Mesenchymal stem cell (in vitro differentiated cells and primary cell): Measurements from ENCODE around the gene AP4M1.

Source experiments
- DNase-seq: peaks from one replicate; pipeline ENCODE4 v3.0.0-alpha.2; 2013
- H2AFZ ChIP-seq: one replicate; pipeline ENCODE4 v1.6.1; 2013; ENCODE audit warnings: low read depth, mild to moderate bottlenecking, control low read depth, inconsistent platforms, low read length, moderate library complexity
- H2AK5ac ChIP-seq: 2 replicates; pipeline ENCODE4 v1.6.1; 2013; ENCODE audit warnings: low read length, moderate library complexity, mild to moderate bottlenecking, inconsistent platforms; ENCODE audit not compliant: severe bottlenecking
- H2BK120ac ChIP-seq: one replicate; pipeline ENCODE4 v1.6.1; 2013; ENCODE audit warnings: low read depth, mild to moderate bottlenecking, inconsistent platforms, low read length, moderate library complexity
- H2BK12ac ChIP-seq, 2 experiments: one replicate each; pipeline ENCODE4 v1.6.1; 2013; ENCODE audit warnings: inconsistent platforms in 2 of 2, low read length in 2 of 2, mild to moderate bottlenecking in 2 of 2, moderate library complexity in 2 of 2, control low read depth in 1 of 2
- H2BK15ac ChIP-seq: one replicate; pipeline ENCODE4 v1.6.1; 2013; ENCODE audit warnings: mild to moderate bottlenecking, low read depth, inconsistent platforms; ENCODE audit not compliant: poor library complexity, severe bottlenecking
- H2BK5ac ChIP-seq: 2 replicates; pipeline ENCODE4 v1.6.1; 2013; ENCODE audit warnings: low read depth, mild to moderate bottlenecking, low read length, control low read depth, inconsistent platforms; ENCODE audit not compliant: poor library complexity, severe bottlenecking
- H3K14ac ChIP-seq, 2 experiments: one replicate each; pipeline ENCODE4 v1.6.1; 2013; ENCODE audit warnings: inconsistent platforms in 2 of 2, low read length in 2 of 2, control low read depth in 1 of 2, mild to moderate bottlenecking in 1 of 2, moderate library complexity in 1 of 2
- H3K18ac ChIP-seq, 2 experiments: one replicate each; pipeline ENCODE4 v1.6.1; 2013; ENCODE audit warnings: inconsistent platforms in 2 of 2, low read length in 2 of 2, control low read depth in 1 of 2, low read depth in 1 of 2, mild to moderate bottlenecking in 1 of 2
- H3K23ac ChIP-seq, 2 experiments: one replicate each; pipeline ENCODE4 v1.6.1; 2013; ENCODE audit warnings: inconsistent platforms in 2 of 2, low read length in 2 of 2, mild to moderate bottlenecking in 2 of 2, moderate library complexity in 2 of 2, control low read depth in 1 of 2
- H3K27ac ChIP-seq: 2 replicates; pipeline ENCODE4 v1.5.1; 2013; ENCODE audit warnings: mild to moderate bottlenecking, moderate library complexity, low read length, control low read depth, inconsistent platforms; ENCODE audit not compliant: poor library complexity, severe bottlenecking
- H3K27me3 ChIP-seq, 2 experiments: 2 replicates each; pipeline versions ENCODE4 v1.6.1 to v1.7.0; 2013; ENCODE audit warnings: low read length in 2 of 2, mild to moderate bottlenecking in 2 of 2, moderate library complexity in 2 of 2, control low read depth in 1 of 2, inconsistent platforms in 1 of 2; ENCODE audit not compliant: control insufficient read depth in 1 of 2, insufficient read depth in 1 of 2
- H3K36me3 ChIP-seq, 2 experiments: 2 replicates each; pipeline versions ENCODE4 v1.6.1 to v1.7.0; 2013; ENCODE audit warnings: low read length in 2 of 2, control low read depth in 1 of 2, inconsistent platforms in 1 of 2, low read depth in 1 of 2, mild to moderate bottlenecking in 1 of 2; ENCODE audit not compliant: insufficient read depth in 2 of 2, control insufficient read depth in 1 of 2
- H3K4ac ChIP-seq, 2 experiments: one replicate each; pipeline ENCODE4 v1.6.1; 2013; ENCODE audit warnings: inconsistent platforms in 2 of 2, low read length in 2 of 2, mild to moderate bottlenecking in 2 of 2, moderate library complexity in 2 of 2, control low read depth in 1 of 2, low read depth in 1 of 2
- H3K4me1 ChIP-seq: 2 replicates; pipeline ENCODE4 v1.6.1; 2013; ENCODE audit warnings: low read depth, low read length, control low read depth; ENCODE audit not compliant: control insufficient read depth, insufficient read depth
- H3K4me2 ChIP-seq: 2 replicates; pipeline ENCODE4 v1.6.1; 2013; ENCODE audit warnings: low read length, mild to moderate bottlenecking, inconsistent platforms; ENCODE audit not compliant: poor library complexity, severe bottlenecking
- H3K4me3 ChIP-seq, 2 experiments: 2 replicates each; pipeline versions ENCODE4 v1.5.1 to v1.7.0; 2013; ENCODE audit warnings: low read length in 2 of 2, mild to moderate bottlenecking in 2 of 2, control low read depth in 1 of 2, low read depth in 1 of 2; ENCODE audit not compliant: insufficient read depth in 1 of 2
- H3K79me1 ChIP-seq: replicated peaks from 2 replicates; pipeline ENCODE4 v1.6.1; 2013; ENCODE audit warnings: mild to moderate bottlenecking, control low read depth, low read length, inconsistent platforms; ENCODE audit not compliant: poor library complexity, severe bottlenecking
- H3K9ac ChIP-seq: 2 replicates; pipeline ENCODE4 v1.7.0; 2013; ENCODE audit warnings: mild to moderate bottlenecking, low read length, moderate library complexity
- H3K9me3 ChIP-seq: 2 replicates; pipeline ENCODE4 v1.7.0; 2013; ENCODE audit warnings: mild to moderate bottlenecking, low read length; ENCODE audit not compliant: control insufficient read depth
- H4K8ac ChIP-seq: one replicate; pipeline ENCODE4 v1.6.1; 2013; ENCODE audit warnings: inconsistent platforms, mild to moderate bottlenecking, low read length, moderate library complexity
- H4K91ac ChIP-seq: one replicate; pipeline ENCODE4 v1.6.1; 2013; ENCODE audit warnings: mild to moderate bottlenecking, low read length, inconsistent platforms
- WGBS: methylation state at CpG from one replicate; pipeline ENCODE4 v1.1.7; 2013; ENCODE audit warnings: mixed read lengths; 5-methylcytosine and 5-hydroxymethylcytosine counted together

The AP4M1 gene

DNA sequence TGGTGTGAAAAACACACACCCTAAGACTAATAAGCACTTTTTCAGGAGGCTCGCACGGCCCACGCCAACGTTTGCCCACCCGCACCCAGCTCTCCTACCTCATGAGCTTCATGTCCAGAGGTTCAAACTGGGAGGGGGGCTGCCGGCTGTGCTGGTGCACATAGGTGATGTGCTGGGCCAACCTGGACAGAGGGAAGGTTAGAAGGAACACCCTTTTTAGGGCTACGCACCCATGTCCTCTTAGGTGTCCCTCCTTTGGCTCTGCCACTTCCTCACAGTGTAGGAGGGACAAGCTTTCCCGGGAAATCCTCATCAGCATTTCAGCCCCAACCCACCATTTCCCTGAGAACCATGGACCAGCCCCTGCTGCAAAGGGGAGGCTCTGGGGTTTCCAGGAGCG, 6.2 kb upstream of the AP4M1 start:
- Histone ChIP-seq H3K79me1 (peaks cover 39% of the 10 kb centered on the region), H3K27me3 (no peaks in the 10 kb centered on the region), H2BK12ac (no peak overlapping the region), H2BK15ac (no peak overlapping the region), H2AFZ (no peak overlapping the region), H2BK120ac (no peak overlapping the region), H4K91ac (no peak overlapping the region), H3K27ac (no peak overlapping the region), H2AK5ac (no peak overlapping the region), H3K4me1 (peaks cover 12% of the 10 kb centered on the region), H3K23ac (no peak overlapping the region), H3K4me3 (no peak overlapping the region), H3K18ac (no peak overlapping the region), H2BK5ac (no peak overlapping the region), H4K8ac (peak overlapping the region; percentile 16), H3K9me3 (no peaks in the 10 kb centered on the region), H3K36me3 (peaks cover 82 to 91% of the 10 kb centered on the region in 2 experiments), H3K4ac (no peak overlapping the region), H3K9ac (no peak overlapping the region), H3K4me2 (no peak overlapping the region), H3K14ac (peak overlapping the region in 1 of 2 experiments; percentile 32)
- no peak for DNase-seq
- WGBS = 87% methylated on average over 9 of the region's 9 CpGs

DNA sequence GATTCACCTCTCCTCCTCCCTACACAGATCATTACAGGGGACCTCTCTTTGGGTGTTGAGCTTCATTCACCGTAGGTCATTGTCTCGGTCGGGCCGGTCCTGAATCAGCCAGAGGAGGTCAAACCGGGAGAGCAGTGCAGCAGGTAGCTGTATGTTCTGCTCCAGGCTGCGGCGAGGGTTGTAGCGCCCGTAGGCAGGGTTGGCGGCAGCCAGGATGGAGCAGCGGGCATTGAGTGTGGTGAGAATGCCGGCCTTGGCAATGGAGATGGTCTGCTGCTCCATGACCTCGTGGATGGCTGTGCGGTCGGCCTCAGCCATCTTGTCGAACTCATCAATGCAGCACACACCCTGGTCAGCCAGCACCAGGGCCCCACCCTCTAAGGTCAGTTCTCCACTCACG, 5.7 kb upstream of the AP4M1 start:
- no peak overlapping the region for H3K4ac ChIP-seq
- no peak overlapping the region for H3K4me2 ChIP-seq
- no peak overlapping the region for H3K9ac ChIP-seq
- H3K27ac ChIP-seq = no peak overlapping the region
- no peak overlapping the region for H3K18ac ChIP-seq
- no peak for DNase-seq
- H2BK15ac ChIP-seq = no peak overlapping the region
- H3K9me3 ChIP-seq = no peaks in the 10 kb centered on the region
- H2BK120ac ChIP-seq = no peak overlapping the region
- H3K79me1 ChIP-seq = peaks cover 36% of the 10 kb centered on the region
- H3K23ac ChIP-seq = no peak overlapping the region
- no peak overlapping the region for H4K91ac ChIP-seq
- peaks cover 80 to 87% of the 10 kb centered on the region in 2 experiments for H3K36me3 ChIP-seq
- H3K27me3 ChIP-seq = no peaks in the 10 kb centered on the region
- no peak overlapping the region for H4K8ac ChIP-seq
- 95% methylated on average over 17 of the region's 17 CpGs for WGBS
- H2AK5ac ChIP-seq = no peak overlapping the region
- peaks cover 11% of the 10 kb centered on the region for H3K4me1 ChIP-seq
- H2AFZ ChIP-seq = no peak overlapping the region
- no peak overlapping the region for H3K4me3 ChIP-seq
- H3K14ac ChIP-seq = no peak overlapping the region
- H2BK12ac ChIP-seq = peak overlapping the region in 1 of 2 experiments; percentile 34
- no peak overlapping the region for H2BK5ac ChIP-seq

DNA sequence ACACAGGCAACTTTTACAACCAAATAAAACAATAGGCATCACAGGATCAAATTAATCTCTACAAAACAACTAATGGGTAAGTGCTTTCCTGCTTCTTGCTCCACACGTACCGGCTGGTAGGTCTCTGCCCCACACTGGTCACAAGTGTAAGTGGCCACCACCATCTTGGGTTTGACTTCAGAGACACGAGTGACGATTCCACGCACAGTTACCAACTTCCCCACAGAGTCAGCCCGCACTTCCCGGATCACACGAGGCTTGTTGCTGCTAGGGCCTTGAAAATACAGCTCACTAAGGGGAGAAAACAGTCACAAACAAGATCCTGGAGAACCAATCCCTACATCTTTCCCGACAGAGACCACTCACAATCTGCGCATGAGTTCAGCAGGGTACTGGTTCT, 2.5 kb upstream of the AP4M1 start:
- WGBS = 97% methylated on average over 10 of the region's 10 CpGs

DNA sequence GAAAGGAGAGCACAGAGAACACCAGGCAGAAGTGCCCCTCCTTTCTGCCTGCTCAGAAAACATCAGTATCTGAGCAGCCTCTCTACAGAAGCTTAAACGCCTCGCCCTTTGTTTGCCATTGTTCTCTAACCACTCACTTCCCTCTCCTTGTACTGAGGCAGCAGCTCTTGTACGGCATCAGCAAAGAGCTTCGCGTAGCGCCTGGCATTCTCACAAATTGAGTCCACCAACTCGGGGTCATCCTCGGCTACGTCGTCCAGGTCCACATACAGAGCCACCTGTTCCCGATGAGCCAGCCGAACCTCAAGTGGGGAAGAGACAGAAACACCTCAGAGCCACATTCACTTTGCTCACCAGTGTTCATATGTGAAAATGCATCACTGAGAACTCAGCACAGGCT, 2.0 kb upstream of the AP4M1 start:
- Histone ChIP-seq H2AK5ac (peak overlapping the region; percentile 50), H3K36me3 (peaks cover 53 to 61% of the 10 kb centered on the region in 2 experiments)
- 92% methylated on average over 12 of the region's 12 CpGs for WGBS

More for the DNA sequence above, 2.5 kb upstream of the AP4M1 start:
- DNase-seq = no peak
- H2BK12ac ChIP-seq = no peak overlapping the region
- H3K4me1 ChIP-seq = peaks cover 21% of the 10 kb centered on the region
- peaks cover 29% of the 10 kb centered on the region for H3K79me1 ChIP-seq
- H3K14ac ChIP-seq = no peak overlapping the region
- H3K27ac ChIP-seq = no peak overlapping the region
- no peak overlapping the region for H2AK5ac ChIP-seq
- peak overlapping the region in 1 of 2 experiments; percentile 85 for H3K4me3 ChIP-seq
- H3K9ac ChIP-seq = peak overlapping the region; percentile 90
- H3K18ac ChIP-seq = no peak overlapping the region
- no peak overlapping the region for H3K4me2 ChIP-seq
- no peaks in the 10 kb centered on the region for H3K9me3 ChIP-seq
- H3K27me3 ChIP-seq = no peaks in the 10 kb centered on the region
- H3K4ac ChIP-seq = no peak overlapping the region
- no peak overlapping the region for H2BK5ac ChIP-seq
- H4K8ac ChIP-seq = no peak overlapping the region
- peaks cover 52 to 62% of the 10 kb centered on the region in 2 experiments for H3K36me3 ChIP-seq
- H4K91ac ChIP-seq = no peak overlapping the region
- no peak overlapping the region for H2BK120ac ChIP-seq
- H3K23ac ChIP-seq = no peak overlapping the region
- H2BK15ac ChIP-seq = no peak overlapping the region
- H2AFZ ChIP-seq = no peak overlapping the region

More for the DNA sequence above, 2.0 kb upstream of the AP4M1 start:
- Histone ChIP-seq H3K9ac (peak overlapping the region; percentile 90), H3K14ac (no peak overlapping the region), H3K4me2 (peak overlapping the region; percentile 48), H2BK12ac (no peak overlapping the region), H3K9me3 (no peaks in the 10 kb centered on the region), H3K27ac (no peak overlapping the region), H2BK15ac (no peak overlapping the region), H2AFZ (no peak overlapping the region), H2BK120ac (no peak overlapping the region), H3K18ac (no peak overlapping the region), H3K4me1 (peaks cover 21% of the 10 kb centered on the region), H2BK5ac (no peak overlapping the region), H3K4ac (peak overlapping the region in 1 of 2 experiments; percentile 36), H3K4me3 (peak overlapping the region; percentile 41 to 85), H3K79me1 (peaks cover 28% of the 10 kb centered on the region), H4K91ac (peak overlapping the region; percentile 25), H3K23ac (no peak overlapping the region), H3K27me3 (no peaks in the 10 kb centered on the region), H4K8ac (peak overlapping the region; percentile 7)
- DNase-seq = no peak
